Smooth muscle cell of the coronary artery (primary cell): ENCODE measurements around the gene NAA20. TPM values are rescaled to one million over a fixed set of nuclear protein-coding genes. Genes with fewer than 3 reads are reported as not detected.

Experiments used
- total RNA-seq: library from RNA; depleted of rRNA; stranded (reverse); fragments of >200 nt; gene quantifications from 2 replicates; pipeline ENCODE4 v1.2.3, GENCODE V29; 2014; ENCODE audit warnings: low replicate concordance

NAA20 gene, protein sequence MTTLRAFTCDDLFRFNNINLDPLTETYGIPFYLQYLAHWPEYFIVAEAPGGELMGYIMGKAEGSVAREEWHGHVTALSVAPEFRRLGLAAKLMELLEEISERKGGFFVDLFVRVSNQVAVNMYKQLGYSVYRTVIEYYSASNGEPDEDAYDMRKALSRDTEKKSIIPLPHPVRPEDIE
- total RNA-seq = 34.4 and 44.3 TPM in 2 replicates

DNA sequence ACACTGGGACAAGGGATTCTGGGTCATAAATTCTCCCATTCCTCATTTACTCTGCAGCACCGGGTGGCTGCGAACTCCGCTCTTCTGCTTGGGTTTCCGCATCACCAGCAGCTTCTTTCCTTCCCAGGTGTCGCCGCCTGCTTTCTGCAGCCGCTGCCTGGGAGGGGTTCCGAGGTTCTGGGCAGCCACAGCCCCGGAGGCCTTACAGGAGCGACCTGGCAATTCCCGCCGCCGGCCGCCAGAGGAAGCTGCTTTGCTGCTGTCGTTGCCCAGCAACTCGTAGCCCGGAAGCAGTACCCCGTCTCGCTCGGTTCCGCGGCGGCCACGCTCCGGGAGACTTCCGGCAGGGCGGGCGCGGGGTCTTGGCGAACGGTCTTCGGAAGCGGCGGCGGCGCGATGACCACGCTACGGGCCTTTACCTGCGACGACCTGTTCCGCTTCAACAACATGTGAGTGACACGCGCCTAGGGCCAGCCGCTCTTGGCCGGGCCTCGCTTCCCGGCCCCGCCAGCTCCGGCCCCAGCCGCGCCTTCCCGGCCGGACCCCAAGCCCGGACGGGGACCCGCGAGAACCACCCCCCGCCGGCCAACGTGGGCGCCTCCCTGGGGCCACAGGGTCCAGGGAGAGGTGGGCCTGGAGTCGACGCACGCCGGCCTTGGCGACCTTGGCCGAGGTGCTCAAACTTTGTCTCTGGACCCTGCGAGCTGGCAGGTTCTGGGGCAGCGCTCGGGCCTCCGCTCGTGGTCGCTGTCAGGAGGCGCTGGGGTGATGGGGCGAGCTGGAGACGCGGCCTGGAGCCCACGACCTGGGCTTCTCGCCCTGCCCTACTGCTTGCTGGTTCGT lies at the start of gene NAA20:
Gene NAA20, plus strand, starts transcription at position 362 of the 843 bp plus-strand sequence. Its CDS starts 35 bp downstream, at position 397.

DNA sequence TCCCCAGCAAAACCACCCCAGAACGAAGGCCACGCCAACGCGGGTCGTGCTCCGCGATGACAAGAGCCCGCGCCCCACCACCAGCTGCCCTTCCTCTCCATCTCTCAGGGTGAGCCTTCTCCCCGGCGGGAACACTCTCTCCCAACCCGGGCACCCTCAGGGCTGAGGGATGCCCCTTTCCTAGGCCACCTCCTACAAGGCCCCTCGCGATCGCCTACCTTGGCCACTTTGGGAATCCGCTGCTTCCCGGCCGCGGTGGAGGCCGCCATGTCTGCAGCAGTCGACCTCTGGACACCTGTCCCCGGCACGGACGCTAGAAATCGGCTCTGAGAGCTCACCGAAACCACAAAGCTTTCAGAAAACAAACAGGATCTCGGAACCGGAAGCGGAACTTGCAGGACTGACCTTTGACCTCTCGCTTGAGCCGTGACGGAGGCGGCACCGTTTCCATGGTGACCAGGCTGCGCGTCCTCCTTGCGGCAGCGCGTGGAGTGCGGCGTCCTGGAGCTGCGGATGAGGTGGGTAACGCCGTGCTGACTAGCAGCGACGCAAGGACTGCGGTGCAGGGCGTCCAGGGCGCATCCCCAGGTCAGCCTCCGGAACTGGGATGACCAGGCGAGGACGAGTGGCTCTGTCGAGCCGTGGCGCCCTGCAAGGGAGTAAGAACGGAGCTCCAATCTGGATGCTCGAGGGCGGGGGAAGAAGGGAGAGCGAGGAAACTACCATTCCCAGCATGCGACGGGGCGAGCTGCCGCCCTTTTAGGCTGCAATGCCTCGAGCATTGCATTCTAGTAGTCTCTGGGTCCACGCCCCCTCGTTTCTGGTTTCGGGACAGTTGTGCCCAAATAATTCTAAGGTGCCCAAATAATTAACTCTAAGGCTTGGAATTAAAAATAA lies 35.2 kb downstream of the NAA20 start, which contains the start of the genes CFAP61 and CRNKL1:
Gene CFAP61, plus strand, starts transcription at position 459 of the 897 bp plus-strand sequence. CDS start 4,122 bp downstream, outside the sequence.
Gene CRNKL1, minus strand, starts transcription at position 393 of the 897 bp plus-strand sequence. Its CDS starts 124 bp downstream, at position 269.

Other genes starting within 250 kb of the NAA20 start
- gene CRNKL1, start 35.1 kb downstream of the NAA20 start, total RNA-seq = 19.4 and 21.3 TPM in 2 replicates
- gene CFAP61, start 35.2 kb downstream of the NAA20 start, total RNA-seq = not detected in 2 replicates